GM12878 (cell line): ENCODE measurements around the gene TMEM255B.

Experiments used
- BCL11A ChIP-seq: IDR thresholded peaks from 2 replicates; pipeline ENCODE4 v1.6.1; 2011; ENCODE audit warnings: low read depth, low read length
- BMI1 ChIP-seq: fragments of 450-650 bp; IDR thresholded peaks from 2 replicates; pipeline ENCODE4 v1.6.1; 2016; ENCODE audit warnings: mild to moderate bottlenecking, moderate library complexity, borderline replicate concordance
- CTCF ChIP-seq, 3 experiments: IDR thresholded peaks in 2 of 3; conservative IDR thresholded peaks in 1 of 3; 2 replicates each; pipeline ENCODE4 v1.5.1; 2011; ENCODE audit warnings: low read depth in 3 of 3, low read length in 3 of 3, mild to moderate bottlenecking in 3 of 3, control low read depth in 2 of 3, moderate library complexity in 2 of 3, inconsistent platforms in 1 of 3, mixed read lengths in 1 of 3; ENCODE audit not compliant: control insufficient read depth in 2 of 3, insufficient read depth in 1 of 3; ENCODE audit errors: extremely low read depth in 1 of 3
- FOXM1 ChIP-seq: IDR thresholded peaks from 2 replicates; pipeline ENCODE4 v1.6.1; 2012; ENCODE audit warnings: low read depth, mild to moderate bottlenecking, inconsistent platforms, low read length, moderate library complexity
- GATAD2B ChIP-seq: fragments of 450-650 bp; conservative IDR thresholded peaks from 2 replicates; pipeline ENCODE4 v1.6.1; 2017; ENCODE audit warnings: low read depth, mild to moderate bottlenecking, moderate library complexity
- KDM1A ChIP-seq: fragments of 200-600 bp; sonication (generic); IDR thresholded peaks from 2 replicates; pipeline ENCODE4 v1.6.1; 2016; ENCODE audit warnings: borderline replicate concordance
- NR2C2 ChIP-seq: IDR thresholded peaks from 2 replicates; pipeline ENCODE4 v1.6.1; 2011; ENCODE audit warnings: borderline replicate concordance, low read depth; ENCODE audit not compliant: control insufficient read depth, insufficient read length
- PBX3 ChIP-seq: IDR thresholded peaks from 2 replicates; pipeline ENCODE4 v1.6.1; 2011; ENCODE audit warnings: mild to moderate bottlenecking, low read depth, low read length, moderate library complexity; ENCODE audit not compliant: insufficient replicate concordance
- PRDM15 ChIP-seq: fragments of 450-650 bp; formaldehyde crosslinking; IDR thresholded peaks from 2 replicates; pipeline ENCODE4 v1.4.0; 2020; ENCODE audit warnings: mild to moderate bottlenecking, moderate library complexity
- REST ChIP-seq: IDR thresholded peaks from 2 replicates; pipeline ENCODE4 v1.6.1; 2012; ENCODE audit warnings: mild to moderate bottlenecking, low read depth, low read length
- SIN3A ChIP-seq: IDR thresholded peaks from 2 replicates; pipeline ENCODE4 v1.6.1; 2012; ENCODE audit warnings: low read depth, low read length, improper control_type of control experiment
- TBL1XR1 ChIP-seq: IDR thresholded peaks from 2 replicates; pipeline ENCODE4 v1.6.1; 2012; ENCODE audit warnings: low read depth, low read length, improper control_type of control experiment
- USF2 ChIP-seq: IDR thresholded peaks from 2 replicates; pipeline ENCODE4 v1.6.1; 2011; ENCODE audit warnings: low read depth, low read length, improper control_type of control experiment, borderline replicate concordance
- ZNF274 ChIP-seq: IDR thresholded peaks from one replicate; pipeline ENCODE4 v1.8.0; 2011; ENCODE audit not compliant: insufficient read length, insufficient read depth

GRCh38 chr13:113726961-113727411 is 32.0 kb upstream of the TMEM255B start:
- TF ChIP-seq KDM1A (no peak), CTCF (IDR thresholded peaks at IDR 0.05 in 2 of 3, conservative IDR thresholded peaks at IDR 0.05 in 1 of 3; ENCODE audit: control insufficient read depth in 2 of 3, extremely low read depth in 1 of 3, insufficient read depth in 1 of 3, low read depth in 3 of 3, low read length in 3 of 3) (no peak), PBX3 (no peak), SIN3A (no peak), REST (no peak), FOXM1 (no peak), BMI1 (no peak), PRDM15 (CRISPR knock-in tag) (no peak), USF2 (no peak), ZNF274 (no peak), NR2C2 (no peak), TBL1XR1 (no peak), GATAD2B (no peak), BCL11A (no peak)
